Mucosa of descending colon (tissue), 3 donors: ENCODE results near the gene AHRR. TPM values are rescaled to one million over a fixed set of nuclear protein-coding genes. Genes with fewer than 3 reads are reported as not detected.

Experiments used
- ATAC-seq: fragments of 200-7000 bp; cut with Tn5 transposase; one replicate; pipeline ENCODE4 v1.9.1; 2020; ENCODE audit warnings: mild to moderate bottlenecking, moderate library complexity
- DNase-seq, 3 donors: peaks; one replicate each; pipeline ENCODE4 v3.0.0-alpha.2; 2020
- H3K36me3 ChIP-seq: fragments of 200-600 bp; one replicate; pipeline ENCODE4 v1.8.0; 2021; ENCODE audit warnings: low read depth, mild to moderate bottlenecking
- H3K4me1 ChIP-seq: fragments of 200-600 bp; one replicate; pipeline ENCODE4 v1.8.0; 2021; ENCODE audit warnings: low read depth, mild to moderate bottlenecking
- H3K4me3 ChIP-seq: fragments of 200-600 bp; one replicate; pipeline ENCODE4 v1.8.0; 2021; ENCODE audit warnings: mild to moderate bottlenecking
- H3K9me3 ChIP-seq: fragments of 200-600 bp; one replicate; pipeline ENCODE4 v1.8.0; 2021; ENCODE audit warnings: mild to moderate bottlenecking
- intact Hi-C, 2 donors: fragments of 100-400 bp; cut with DNase I in 1 of 2; cut with micrococcal nuclease in 1 of 2; formaldehyde crosslinking; loops; one replicate each; pipeline versions ENCODE4 v1.11.0 to v1.11.1; 2022; cut with DNase I, micrococcal nuclease
- total RNA-seq, 3 donors: library from RNA; stranded (reverse); fragmentation: NEBNext Ultra II Directional in 2 of 3; extraction: Animal tissue kit (Norgen Biotek cat#: 25700) in 2 of 3; gene quantifications; one replicate each; pipeline versions ENCODE4 v1.2.1 to v1.2.4, GENCODE V29; 2021 to 2023
- TF ChIP-seq, protein P1 (sequence below): fragments of 200-600 bp; IDR thresholded peaks from one replicate; pipeline ENCODE4 v1.8.0; 2022; ENCODE audit warnings: antibody characterized with exemption, mild to moderate bottlenecking
- donor health status: DM: no; HTN: no; CAD: no; lungs with moderate emphysema.
- donor health status: DM: no; HTN: no; CAD: no.
- donor health status: DM: no; HTN: yes; CAD: no.

Gene AHRR
- total RNA-seq, 3 donors from 2014 or later = 2.0 to 3.2 (median 2.3) TPM

DNA sequence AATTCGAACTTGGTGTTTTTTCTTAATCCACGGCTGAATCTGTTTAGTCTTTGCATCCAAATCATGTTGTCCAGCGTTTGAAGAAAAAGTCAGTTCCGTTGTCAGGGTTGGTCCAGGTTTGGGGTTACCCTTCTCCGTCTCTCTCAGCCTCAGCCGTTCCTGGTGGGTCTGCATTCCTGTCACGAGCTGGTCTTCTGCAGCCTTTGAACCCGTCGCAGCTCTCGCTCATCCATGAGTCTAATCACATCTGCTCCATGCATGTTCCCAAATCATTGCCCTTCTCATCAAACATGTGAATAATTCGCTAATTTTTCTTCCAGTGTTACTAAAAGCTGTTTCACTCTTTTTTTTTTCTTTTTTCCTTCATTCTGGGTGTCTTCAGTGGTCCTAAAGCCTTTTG, 82.5 kb downstream of the AHRR start:
- H3K36me3 ChIP-seq = no peaks in the 10 kb centered on the region
- no peaks in the 10 kb centered on the region for H3K4me1 ChIP-seq
- DNase-seq (peak in 2 of 3 donors; percentile 7 to 8), ATAC-seq (no peak)
- TF ChIP-seq, protein P1, sequence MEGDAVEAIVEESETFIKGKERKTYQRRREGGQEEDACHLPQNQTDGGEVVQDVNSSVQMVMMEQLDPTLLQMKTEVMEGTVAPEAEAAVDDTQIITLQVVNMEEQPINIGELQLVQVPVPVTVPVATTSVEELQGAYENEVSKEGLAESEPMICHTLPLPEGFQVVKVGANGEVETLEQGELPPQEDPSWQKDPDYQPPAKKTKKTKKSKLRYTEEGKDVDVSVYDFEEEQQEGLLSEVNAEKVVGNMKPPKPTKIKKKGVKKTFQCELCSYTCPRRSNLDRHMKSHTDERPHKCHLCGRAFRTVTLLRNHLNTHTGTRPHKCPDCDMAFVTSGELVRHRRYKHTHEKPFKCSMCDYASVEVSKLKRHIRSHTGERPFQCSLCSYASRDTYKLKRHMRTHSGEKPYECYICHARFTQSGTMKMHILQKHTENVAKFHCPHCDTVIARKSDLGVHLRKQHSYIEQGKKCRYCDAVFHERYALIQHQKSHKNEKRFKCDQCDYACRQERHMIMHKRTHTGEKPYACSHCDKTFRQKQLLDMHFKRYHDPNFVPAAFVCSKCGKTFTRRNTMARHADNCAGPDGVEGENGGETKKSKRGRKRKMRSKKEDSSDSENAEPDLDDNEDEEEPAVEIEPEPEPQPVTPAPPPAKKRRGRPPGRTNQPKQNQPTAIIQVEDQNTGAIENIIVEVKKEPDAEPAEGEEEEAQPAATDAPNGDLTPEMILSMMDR = no peak
- no peak overlapping the region for H3K4me3 ChIP-seq
- H3K9me3 ChIP-seq = no peaks in the 10 kb centered on the region
- intact Hi-C loops = no loop called here

DNA sequence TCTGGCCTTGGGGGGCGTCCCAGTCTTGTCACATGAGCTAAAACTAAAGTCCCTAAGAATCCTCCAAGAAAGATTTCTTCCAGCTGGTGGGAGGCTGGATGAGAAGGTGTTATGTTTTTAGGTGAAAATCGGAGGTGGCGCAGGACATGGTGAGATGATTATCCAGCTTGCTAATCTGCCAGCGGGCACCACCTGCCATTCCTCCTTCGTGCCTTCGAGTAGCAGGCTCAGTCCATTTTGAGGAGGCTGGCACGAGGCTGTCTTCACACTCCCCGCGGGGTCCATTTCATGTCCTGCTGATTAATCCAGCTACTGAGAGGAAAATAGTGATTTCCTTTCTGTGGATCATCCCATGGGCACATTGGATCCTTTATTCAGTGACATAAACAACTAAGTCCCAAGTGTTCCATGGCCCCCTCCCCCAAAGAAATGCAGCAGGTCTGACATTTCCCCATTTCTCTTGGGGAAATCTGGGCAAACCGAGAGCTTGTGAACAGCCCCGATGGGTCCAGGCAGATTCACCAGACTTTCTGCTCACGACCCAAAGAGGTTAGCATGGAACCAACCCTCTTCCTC, 83.2 kb downstream of the AHRR start:
- no peaks in the 10 kb centered on the region for H3K9me3 ChIP-seq
- no peak overlapping the region for H3K4me3 ChIP-seq
- ATAC-seq (no peak), DNase-seq (peak in 1 of 3 donors; percentile 10)
- H3K36me3 ChIP-seq = no peaks in the 10 kb centered on the region
- H3K4me1 ChIP-seq = no peaks in the 10 kb centered on the region
- intact Hi-C loops = no loop called here
- TF ChIP-seq, protein P1 = no peak

DNA sequence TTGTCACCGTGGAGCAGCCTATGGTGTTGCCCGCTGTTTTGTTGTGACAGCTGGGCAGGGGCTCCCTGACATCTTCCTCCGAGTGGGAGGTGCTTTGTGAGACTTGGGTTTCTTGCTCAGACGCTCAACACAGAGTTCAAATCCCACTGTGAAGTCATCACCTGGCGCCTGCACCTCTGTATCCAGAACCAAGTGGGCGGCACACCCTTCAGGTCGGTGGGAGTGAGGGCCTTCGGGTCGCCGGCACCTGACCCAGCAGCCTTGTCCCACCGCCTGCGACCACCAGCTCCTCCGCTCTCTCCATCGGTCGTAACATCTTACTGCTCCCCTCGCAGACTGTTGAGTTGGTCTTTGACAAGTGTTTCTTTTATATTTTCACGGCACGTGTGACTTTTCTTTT, 83.9 kb downstream of the AHRR start:
- H3K4me3 ChIP-seq = no peak overlapping the region
- intact Hi-C loops = no loop called here
- H3K9me3 ChIP-seq = no peaks in the 10 kb centered on the region
- H3K4me1 ChIP-seq = no peaks in the 10 kb centered on the region
- H3K36me3 ChIP-seq = no peaks in the 10 kb centered on the region
- peak in 1 of 3 donors; percentile 26 for DNase-seq
- no peak for ATAC-seq
- TF ChIP-seq, protein P1 = no peak

DNA sequence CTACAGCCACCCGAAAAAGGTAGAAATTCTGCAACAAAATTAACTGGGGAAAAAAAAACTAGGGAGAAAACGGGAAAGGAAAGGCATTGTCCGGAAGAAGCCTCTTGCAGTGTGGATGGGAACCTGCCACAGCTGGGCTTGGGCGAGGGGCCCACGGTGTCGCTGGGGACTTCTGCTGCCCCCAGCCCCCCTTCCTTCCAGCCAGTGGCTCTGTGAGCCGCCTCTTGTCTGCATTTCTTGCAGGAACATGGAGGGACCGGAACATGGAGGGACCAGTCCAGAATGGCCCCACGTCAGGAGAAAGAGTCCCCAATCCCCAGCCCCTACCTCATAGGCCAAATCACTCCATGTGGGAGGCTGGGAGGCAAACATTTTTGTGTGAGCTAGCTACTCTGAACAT, 84.5 kb downstream of the AHRR start:
- Histone ChIP-seq H3K4me3 (no peak overlapping the region), H3K9me3 (no peaks in the 10 kb centered on the region), H3K4me1 (no peaks in the 10 kb centered on the region), H3K36me3 (no peaks in the 10 kb centered on the region)
- DNase-seq (peak in 2 of 3 donors; percentile 14 to 20), ATAC-seq (no peak)
- intact Hi-C loops = no loop called here
- TF ChIP-seq, protein P1 = no peak

DNA sequence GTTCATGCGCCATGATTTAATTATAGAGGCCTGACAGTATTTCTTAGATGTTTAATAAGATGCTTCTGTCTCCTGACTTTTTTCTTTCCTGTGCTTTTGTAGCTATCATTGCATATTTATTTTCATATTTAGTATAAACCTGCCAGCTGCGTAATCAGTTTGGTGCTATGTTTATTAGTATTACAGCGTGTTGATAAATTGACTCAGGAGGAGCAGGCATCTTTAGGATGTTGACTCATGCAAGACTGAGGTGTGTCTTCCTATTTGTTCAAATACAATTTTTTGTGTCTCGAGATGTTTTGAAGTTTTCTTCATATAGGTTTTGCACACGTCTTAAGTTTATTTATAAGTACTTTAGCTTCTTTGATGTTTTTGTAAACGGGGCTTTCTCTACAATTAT, 85.5 kb downstream of the AHRR start:
- Histone ChIP-seq H3K4me3 (no peak overlapping the region), H3K36me3 (no peaks in the 10 kb centered on the region), H3K9me3 (no peaks in the 10 kb centered on the region), H3K4me1 (no peaks in the 10 kb centered on the region)
- intact Hi-C loops = no loop called here
- no peak for ATAC-seq
- TF ChIP-seq, protein P1 = no peak
- DNase-seq = no peak

DNA sequence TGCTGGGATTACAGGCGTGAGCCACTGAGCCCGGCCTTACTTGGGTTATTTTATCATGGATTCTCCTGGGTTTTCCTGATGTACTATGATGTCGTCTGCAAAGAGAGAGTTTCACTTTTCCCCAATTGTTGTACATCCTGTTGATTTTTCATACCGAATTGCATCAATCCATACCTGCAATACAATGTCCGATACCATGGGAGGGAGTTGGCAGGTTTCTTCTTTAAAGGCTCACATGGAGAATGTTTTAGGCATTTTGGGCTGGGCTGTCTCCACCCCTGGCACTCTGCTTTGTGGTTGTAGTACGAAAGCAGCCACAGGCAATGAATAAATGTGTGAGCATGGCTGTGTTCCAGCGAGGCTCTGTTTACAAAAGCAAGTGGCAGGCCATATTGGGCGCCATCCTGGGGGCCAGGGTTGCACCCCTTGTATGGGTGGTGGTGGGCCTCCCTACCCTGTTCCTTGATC, 86.3 kb downstream of the AHRR start:
- no peak for ATAC-seq
- TF ChIP-seq, protein P1 = no peak

More for the DNA sequence above, 86.3 kb downstream of the AHRR start:
- peak in 1 of 3 donors; percentile 21 for DNase-seq
- Histone ChIP-seq H3K4me3 (no peak overlapping the region), H3K4me1 (no peaks in the 10 kb centered on the region), H3K9me3 (no peaks in the 10 kb centered on the region), H3K36me3 (no peaks in the 10 kb centered on the region)
- intact Hi-C loops = no loop called here
